ENCODE data around the gene MTR. TPM values are rescaled to one million over a fixed set of nuclear protein-coding genes. Genes with fewer than 3 reads are reported as not detected.
A peak's percentile ranks its signal among the peaks of the same experiment; 100 is the strongest.
"Not testable (repeated sequence)": the region's sequence is repeated elsewhere in the genome, so short reads cannot be mapped to it uniquely, and the experiment has no call there.

The MTR gene
- polyA plus RNA-seq, 10 donors = 16.6 to 26.8 (median 22.7) TPM

GRCh38 chr1:236830116-236830515 is 35.0 kb downstream of the MTR start:
- DNase-seq = no peak

- peak in 2 of 3 donors; percentile 29 to 58 for DNase-seq
Measured at GRCh38 chr1:236830560-236830959, 35.5 kb downstream of the MTR start.

GRCh38 chr1:236833575-236833974 is 38.5 kb downstream of the MTR start:
- no peak for DNase-seq

- DNase-seq = peak in 1 of 3 donors; percentile 54
Measured at GRCh38 chr1:236834876-236835275, 39.8 kb downstream of the MTR start.

GRCh38 chr1:236835491-236835890 is 40.4 kb downstream of the MTR start:
- DNase-seq = peak in 1 of 3 donors; percentile 15

GRCh38 chr1:236836157-236836556 is 41.1 kb downstream of the MTR start:
- no peak for DNase-seq

GRCh38 chr1:236837115-236837514 is 42.0 kb downstream of the MTR start:
- no peak for DNase-seq

- no peak for DNase-seq
Measured at GRCh38 chr1:236837897-236838296, 42.8 kb downstream of the MTR start.

- no peak for DNase-seq
Measured at GRCh38 chr1:236841341-236841740, 46.2 kb downstream of the MTR start.

GRCh38 chr1:236844499-236845271 is 49.6 kb downstream of the MTR start:
- DNase-seq = no peak

- DNase-seq = no peak
Measured at GRCh38 chr1:236845830-236846229, 50.7 kb downstream of the MTR start.

- no peak for DNase-seq
Measured at GRCh38 chr1:236848274-236848923, 53.3 kb downstream of the MTR start.

- peak in 1 of 3 donors; percentile 76 for DNase-seq
Measured at GRCh38 chr1:236850077-236850979, 55.2 kb downstream of the MTR start.

- no peak for DNase-seq
Measured at GRCh38 chr1:236851871-236852270, 56.8 kb downstream of the MTR start.

- DNase-seq = no peak
Measured at GRCh38 chr1:236853921-236854604, 59.0 kb downstream of the MTR start.

GRCh38 chr1:236854605-236854983 is 59.5 kb downstream of the MTR start:
- DNase-seq = no peak

GRCh38 chr1:236856649-236857048 is 61.6 kb downstream of the MTR start:
- DNase-seq = not testable (repeated sequence)

- no peak for DNase-seq
Measured at GRCh38 chr1:236858165-236858564, 63.1 kb downstream of the MTR start.

GRCh38 chr1:236860101-236860500 is 65.0 kb downstream of the MTR start:
- DNase-seq = no peak

GRCh38 chr1:236860674-236861073 is 65.6 kb downstream of the MTR start:
- no peak for DNase-seq

- DNase-seq = no peak
Measured at GRCh38 chr1:236861560-236862218, 66.6 kb downstream of the MTR start.

Data from muscle of back (tissue), 11 donors.